A673 (cell line): ENCODE data around the gene LRP6.

Experiments
- EZH2 ChIP-seq: fragments of 200-600 bp; sonication (generic); IDR thresholded peaks from 2 replicates; pipeline ENCODE4 v1.6.1; 2017; ENCODE audit warnings: borderline replicate concordance, low read depth, mild to moderate bottlenecking, mixed read lengths, antibody characterized with exemption, low read length; ENCODE audit not compliant: poor library complexity, severe bottlenecking
- TF ChIP-seq, protein P1 (sequence below): fragments of 300-800, 200-600 bp; sonication (generic); conservative IDR thresholded peaks from 2 replicates; pipeline ENCODE4 v1.5.1; 2017; ENCODE audit warnings: low read depth, mild to moderate bottlenecking, antibody characterized with exemption, low read length, moderate library complexity, mixed read lengths

DNA sequence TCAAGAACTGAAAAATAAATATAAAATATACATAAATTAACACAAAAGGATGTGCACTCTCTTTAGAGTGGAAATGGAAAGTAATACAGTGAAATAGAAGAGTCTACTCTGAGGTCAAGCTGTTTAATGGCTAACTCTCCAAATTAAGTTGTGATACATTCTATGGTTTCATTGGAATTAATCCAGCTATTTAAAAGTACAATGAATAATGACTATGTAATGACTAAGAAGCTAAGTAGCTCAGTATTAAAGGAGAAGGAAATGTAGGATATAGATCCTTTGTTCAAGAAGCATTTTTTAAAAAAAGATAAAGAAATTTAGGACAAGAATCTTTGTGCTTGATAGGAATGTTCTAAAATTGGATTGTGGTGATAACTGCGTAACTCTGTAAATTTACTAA, 85.3 kb downstream of the LRP6 start:
- TF ChIP-seq, protein P1, sequence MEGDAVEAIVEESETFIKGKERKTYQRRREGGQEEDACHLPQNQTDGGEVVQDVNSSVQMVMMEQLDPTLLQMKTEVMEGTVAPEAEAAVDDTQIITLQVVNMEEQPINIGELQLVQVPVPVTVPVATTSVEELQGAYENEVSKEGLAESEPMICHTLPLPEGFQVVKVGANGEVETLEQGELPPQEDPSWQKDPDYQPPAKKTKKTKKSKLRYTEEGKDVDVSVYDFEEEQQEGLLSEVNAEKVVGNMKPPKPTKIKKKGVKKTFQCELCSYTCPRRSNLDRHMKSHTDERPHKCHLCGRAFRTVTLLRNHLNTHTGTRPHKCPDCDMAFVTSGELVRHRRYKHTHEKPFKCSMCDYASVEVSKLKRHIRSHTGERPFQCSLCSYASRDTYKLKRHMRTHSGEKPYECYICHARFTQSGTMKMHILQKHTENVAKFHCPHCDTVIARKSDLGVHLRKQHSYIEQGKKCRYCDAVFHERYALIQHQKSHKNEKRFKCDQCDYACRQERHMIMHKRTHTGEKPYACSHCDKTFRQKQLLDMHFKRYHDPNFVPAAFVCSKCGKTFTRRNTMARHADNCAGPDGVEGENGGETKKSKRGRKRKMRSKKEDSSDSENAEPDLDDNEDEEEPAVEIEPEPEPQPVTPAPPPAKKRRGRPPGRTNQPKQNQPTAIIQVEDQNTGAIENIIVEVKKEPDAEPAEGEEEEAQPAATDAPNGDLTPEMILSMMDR: no peak
- TF ChIP-seq EZH2: no peak
